K562 (cell line): Measurements from ENCODE around the gene ESPN. TPM values are rescaled to one million over a fixed set of nuclear protein-coding genes. Genes with fewer than 3 reads are reported as not detected.

Experiments used
- ARID1B ChIP-seq: fragments of 450-650 bp; IDR thresholded peaks from 2 replicates; pipeline ENCODE4 v1.6.1; 2016; ENCODE audit warnings: antibody characterized with exemption, mild to moderate bottlenecking, inconsistent platforms
- CCNT2 ChIP-seq: IDR thresholded peaks from 2 replicates; pipeline ENCODE4 v1.6.1; 2011; ENCODE audit warnings: borderline replicate concordance, low read depth, mild to moderate bottlenecking, moderate library complexity, mixed read lengths, low read length; ENCODE audit not compliant: insufficient read length; ENCODE audit errors: extremely low read depth
- HDAC6 ChIP-seq: IDR thresholded peaks from 2 replicates; pipeline ENCODE4 v1.6.1; 2012; ENCODE audit warnings: low read depth, mild to moderate bottlenecking, control low read depth, inconsistent platforms, low read length, moderate library complexity
- MCM5 ChIP-seq: fragments of 450-650 bp; IDR thresholded peaks from 2 replicates; pipeline ENCODE4 v1.6.1; 2016; ENCODE audit warnings: low read depth
- MTA2 ChIP-seq: fragments of 450-650 bp; IDR thresholded peaks from 2 replicates; pipeline ENCODE4 v1.6.1; 2016; ENCODE audit warnings: low read depth
- SMAD4 ChIP-seq: fragments of 250-450 bp; sonication (Bioruptor Pico); conservative IDR thresholded peaks from 2 replicates; pipeline ENCODE4 v1.8.0; 2021; ENCODE audit warnings: inconsistent platforms, mild to moderate bottlenecking, moderate library complexity
- SREBF1 ChIP-seq: fragments of 150-350 bp; IDR thresholded peaks from 2 replicates; pipeline ENCODE4 v1.6.1; 2014; ENCODE audit warnings: antibody characterized with exemption, low read depth, low read length, borderline replicate concordance
- TAL1 ChIP-seq: fragments of 450-650 bp; IDR thresholded peaks from 2 replicates; pipeline ENCODE4 v1.6.1; 2016; ENCODE audit warnings: mild to moderate bottlenecking
- U2AF2 ChIP-seq: fragments of 200-400 bp; formaldehyde crosslinking; optimal IDR thresholded peaks from 2 replicates; pipeline ENCODE3; 2017; ENCODE audit warnings: low read depth, mild to moderate bottlenecking, low read length
- ZFP30 ChIP-seq: fragments of 250-450 bp; sonication (Bioruptor Pico); IDR thresholded peaks from 2 replicates; pipeline ENCODE4 v1.8.0; 2022; ENCODE audit warnings: moderate library complexity, mild to moderate bottlenecking, inconsistent platforms, borderline replicate concordance
- ZNF143 ChIP-seq: sonication (generic); formaldehyde crosslinking; IDR thresholded peaks from 2 replicates; pipeline ENCODE4 v1.9.0; 2022; ENCODE audit warnings: mild to moderate bottlenecking, missing genetic modification reagents
- ZNF146 ChIP-seq: IDR thresholded peaks from one replicate; pipeline ENCODE4 v1.6.1; 2018; ENCODE audit warnings: missing compliant biosample characterization; ENCODE audit not compliant: unreplicated experiment
- ZNF23 ChIP-seq: fragments of 250-450 bp; sonication (Bioruptor Pico); IDR thresholded peaks from 2 replicates; pipeline ENCODE4 v1.4.0; 2020; ENCODE audit warnings: mild to moderate bottlenecking
- ZNF282 ChIP-seq: sonication (generic); formaldehyde crosslinking; IDR thresholded peaks from 2 replicates; pipeline ENCODE4 v1.8.1; 2023; ENCODE audit warnings: missing genetic modification reagents
- ZNF445 ChIP-seq: fragments of 250-450 bp; sonication (Bioruptor Pico); IDR thresholded peaks from 2 replicates; pipeline ENCODE4 v1.4.0; 2020; ENCODE audit warnings: low read depth, mild to moderate bottlenecking, moderate library complexity
- ZNF644 ChIP-seq: fragments of 200-800 bp; sonication (Bioruptor generic); IDR thresholded peaks from 2 replicates; pipeline ENCODE4 v1.6.1; 2016; ENCODE audit warnings: low read depth, missing genetic modification characterization, missing compliant biosample characterization
- polyA plus RNA-seq, 8 experiments: library from polyadenylated mRNA; depleted of rRNA in 4 of 8; stranded (reverse) in 5 of 8; unstranded in 3 of 8; fragments of >200 nt; fragmentation: Nextera tagmentation in 2 of 8; fragmentation: Illumina TruSeq in 1 of 8; extraction: Ambion mirVana in 2 of 8; extraction: Trizol in 1 of 8; gene quantifications; 2 replicates each; pipeline versions ENCODE4 v1.2.1 to v1.2.3, GENCODE V29; 2011 to 2014; ENCODE audit warnings: inconsistent platforms in 1 of 8, missing spikeins in 1 of 8
- total RNA-seq, 7 experiments: library from RNA; depleted of rRNA in 6 of 7; stranded (reverse); fragments of >200 nt in 6 of 7; fragmentation: Illumina TruSeq in 2 of 7; extraction: Trizol in 2 of 7; gene quantifications; 2 replicates each; pipeline versions ENCODE4 v1.2.1 to v1.2.3, GENCODE V29; 2011 to 2021; ENCODE audit warnings: low replicate concordance in 1 of 7
- TF ChIP-seq, protein P1 (sequence below): fragments of 450-650 bp; IDR thresholded peaks from 2 replicates; pipeline ENCODE4 v1.6.1; 2017; ENCODE audit warnings: mild to moderate bottlenecking, moderate library complexity
- TF ChIP-seq, protein P2 (sequence below): sonication (generic); formaldehyde crosslinking; IDR thresholded peaks from 2 replicates; pipeline ENCODE4 v1.8.0; 2023; ENCODE audit warnings: mild to moderate bottlenecking, missing genetic modification reagents
- TF ChIP-seq, protein P3 (sequence below): fragments of 250-450 bp; sonication (Bioruptor Pico); IDR thresholded peaks from 2 replicates; pipeline ENCODE4 v1.8.0; 2022; ENCODE audit warnings: moderate library complexity, mild to moderate bottlenecking, inconsistent platforms

The ESPN gene
- total and polyA plus RNA-seq, 9 of the 15 experiments (the other 6 are each of a cell fraction or from before 2014, with no cell fraction given) = 0.07 to 1.2 (median 0.45) TPM; not detected in 3

DNA sequence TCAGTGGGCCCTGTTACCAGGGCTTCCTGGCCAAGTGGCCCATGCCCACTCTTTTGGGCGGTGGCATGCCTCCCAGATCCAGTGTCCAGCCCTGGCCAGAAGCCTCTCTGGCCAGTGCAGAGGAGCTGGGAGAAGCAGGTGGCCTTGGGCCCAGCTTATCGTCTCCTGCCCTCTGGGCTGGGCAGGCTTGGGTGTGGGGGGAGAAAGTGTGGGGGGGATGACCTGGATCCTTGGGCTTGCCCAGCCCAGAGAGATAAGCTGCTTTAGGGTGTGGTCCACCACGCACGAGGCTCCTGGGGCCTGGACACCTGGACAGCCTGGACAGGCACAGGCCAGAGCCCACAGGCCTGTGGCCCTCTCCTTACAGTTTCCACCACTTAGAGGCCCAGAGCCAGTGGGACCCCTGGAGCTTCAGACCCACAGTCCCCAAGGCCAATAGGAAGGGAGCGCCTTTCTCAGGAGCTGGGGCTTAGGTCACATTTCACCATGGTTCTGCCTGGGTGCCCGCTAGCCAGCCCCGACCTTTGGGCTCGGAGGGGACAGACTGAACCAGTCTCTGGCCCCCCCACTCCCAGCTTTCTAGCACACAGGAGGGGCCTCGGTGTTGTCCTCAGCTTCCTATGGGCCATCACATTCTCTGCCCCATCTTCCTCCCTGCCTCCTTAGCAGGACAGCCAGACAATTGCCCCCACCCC lies 1.8 kb downstream of the ESPN start (continued):
- TF ChIP-seq, protein P1, sequence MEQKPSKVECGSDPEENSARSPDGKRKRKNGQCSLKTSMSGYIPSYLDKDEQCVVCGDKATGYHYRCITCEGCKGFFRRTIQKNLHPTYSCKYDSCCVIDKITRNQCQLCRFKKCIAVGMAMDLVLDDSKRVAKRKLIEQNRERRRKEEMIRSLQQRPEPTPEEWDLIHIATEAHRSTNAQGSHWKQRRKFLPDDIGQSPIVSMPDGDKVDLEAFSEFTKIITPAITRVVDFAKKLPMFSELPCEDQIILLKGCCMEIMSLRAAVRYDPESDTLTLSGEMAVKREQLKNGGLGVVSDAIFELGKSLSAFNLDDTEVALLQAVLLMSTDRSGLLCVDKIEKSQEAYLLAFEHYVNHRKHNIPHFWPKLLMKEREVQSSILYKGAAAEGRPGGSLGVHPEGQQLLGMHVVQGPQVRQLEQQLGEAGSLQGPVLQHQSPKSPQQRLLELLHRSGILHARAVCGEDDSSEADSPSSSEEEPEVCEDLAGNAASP = no peak
- TF ChIP-seq MCM5 (no peak), TAL1 (peak; percentile 82), ZNF146 (CRISPR knock-in tag) (no peak), MTA2 (peak; percentile 73), U2AF2 (no peak), CCNT2 (peak; percentile 65), ZNF23 (CRISPR knock-in tag) (no peak), ARID1B (peak; percentile 77), ZFP30 (CRISPR knock-in tag) (no peak), ZNF644 (tag) (no peak), SMAD4 (CRISPR knock-in tag) (peak; percentile 43; the same call in 1 of the 2 replicates), HDAC6 (no peak), ZNF282 (CRISPR knock-in tag) (no peak), SREBF1 (no peak), ZNF143 (CRISPR knock-in tag) (no peak), ZNF445 (CRISPR knock-in tag) (no peak)
- TF ChIP-seq, protein P2, sequence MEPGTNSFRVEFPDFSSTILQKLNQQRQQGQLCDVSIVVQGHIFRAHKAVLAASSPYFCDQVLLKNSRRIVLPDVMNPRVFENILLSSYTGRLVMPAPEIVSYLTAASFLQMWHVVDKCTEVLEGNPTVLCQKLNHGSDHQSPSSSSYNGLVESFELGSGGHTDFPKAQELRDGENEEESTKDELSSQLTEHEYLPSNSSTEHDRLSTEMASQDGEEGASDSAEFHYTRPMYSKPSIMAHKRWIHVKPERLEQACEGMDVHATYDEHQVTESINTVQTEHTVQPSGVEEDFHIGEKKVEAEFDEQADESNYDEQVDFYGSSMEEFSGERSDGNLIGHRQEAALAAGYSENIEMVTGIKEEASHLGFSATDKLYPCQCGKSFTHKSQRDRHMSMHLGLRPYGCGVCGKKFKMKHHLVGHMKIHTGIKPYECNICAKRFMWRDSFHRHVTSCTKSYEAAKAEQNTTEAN = no peak
- TF ChIP-seq, protein P3, sequence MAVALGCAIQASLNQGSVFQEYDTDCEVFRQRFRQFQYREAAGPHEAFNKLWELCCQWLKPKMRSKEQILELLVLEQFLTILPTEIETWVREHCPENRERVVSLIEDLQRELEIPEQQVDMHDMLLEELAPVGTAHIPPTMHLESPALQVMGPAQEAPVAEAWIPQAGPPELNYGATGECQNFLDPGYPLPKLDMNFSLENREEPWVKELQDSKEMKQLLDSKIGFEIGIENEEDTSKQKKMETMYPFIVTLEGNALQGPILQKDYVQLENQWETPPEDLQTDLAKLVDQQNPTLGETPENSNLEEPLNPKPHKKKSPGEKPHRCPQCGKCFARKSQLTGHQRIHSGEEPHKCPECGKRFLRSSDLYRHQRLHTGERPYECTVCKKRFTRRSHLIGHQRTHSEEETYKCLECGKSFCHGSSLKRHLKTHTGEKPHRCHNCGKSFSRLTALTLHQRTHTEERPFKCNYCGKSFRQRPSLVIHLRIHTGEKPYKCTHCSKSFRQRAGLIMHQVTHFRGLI (CRISPR knock-in tag) = no peak
